Common myeloid progenitor, CD34-positive (primary cell): Measurements from ENCODE around the gene RALB.
"Not testable (repeated sequence)": the region's sequence is repeated elsewhere in the genome, so short reads cannot be mapped to it uniquely, and the experiment has no call there.

Source experiments
- CTCF ChIA-PET: fragments of 350-600 bp; sonication (Branson Sonifier 250); formaldehyde crosslinking; loops from one replicate; lab custom pipeline; 2021; ENCODE audit warnings: antibody characterized with exemption; lab: Charles Lee
- POLR2A ChIA-PET: fragments of 350-600 bp; sonication (Branson Sonifier 250); formaldehyde crosslinking; loops from one replicate; lab custom pipeline; 2021; ENCODE audit warnings: antibody characterized with exemption; lab: Charles Lee
- DNase-seq, 3 donors: peaks; one replicate each; pipeline versions ENCODE4 v3.0.0 to v3.0.0-alpha.2; 2013
- H3K27ac ChIP-seq, 2 experiments: 1 replicate in 1 of 2; 2 replicates in 1 of 2; pipeline ENCODE4 v1.7.0; 2013; ENCODE audit warnings: inconsistent platforms in 2 of 2, low read length in 2 of 2, mild to moderate bottlenecking in 2 of 2, low read depth in 1 of 2, moderate library complexity in 1 of 2; ENCODE audit not compliant: severe bottlenecking in 2 of 2, insufficient read depth in 1 of 2, poor library complexity in 1 of 2
- H3K27me3 ChIP-seq, 5 experiments: replicated peaks in 2 of 5; 1 replicate in 3 of 5; 2 replicates in 2 of 5; pipeline versions ENCODE4 v1.6.1 to v1.7.0; 2013; ENCODE audit warnings: low read length in 4 of 5, mild to moderate bottlenecking in 2 of 5, moderate library complexity in 2 of 5, inconsistent platforms in 1 of 5; ENCODE audit not compliant: insufficient read depth in 5 of 5, control insufficient read depth in 4 of 5
- H3K36me3 ChIP-seq, 4 experiments: 1 replicate in 2 of 4; 2 replicates in 2 of 4; pipeline versions ENCODE4 v1.6.1 to v1.7.0; 2013; ENCODE audit warnings: low read length in 3 of 4, control low read depth in 1 of 4, mild to moderate bottlenecking in 1 of 4; ENCODE audit not compliant: control insufficient read depth in 4 of 4, insufficient read depth in 4 of 4
- H3K4me1 ChIP-seq, 4 experiments: 1 replicate in 3 of 4; 2 replicates in 1 of 4; pipeline versions ENCODE4 v1.6.1 to v1.7.1; 2013; ENCODE audit warnings: low read length in 3 of 4, mild to moderate bottlenecking in 3 of 4, control low read depth in 1 of 4, inconsistent platforms in 1 of 4, moderate library complexity in 1 of 4; ENCODE audit not compliant: control insufficient read depth in 4 of 4, insufficient read depth in 4 of 4; ENCODE audit errors: control extremely low read depth in 1 of 4
- H3K4me3 ChIP-seq, 7 experiments: 1 replicate in 4 of 7; 2 replicates in 3 of 7; pipeline versions ENCODE4 v1.5.1 to v1.7.0; 2013; ENCODE audit warnings: mild to moderate bottlenecking in 7 of 7, low read length in 6 of 7, moderate library complexity in 6 of 7, inconsistent platforms in 2 of 7, low read depth in 2 of 7, control low read depth in 1 of 7; ENCODE audit not compliant: insufficient read depth in 4 of 7, control insufficient read depth in 1 of 7; ENCODE audit errors: extremely low read depth in 1 of 7
- H3K9me3 ChIP-seq, 5 experiments: 1 replicate in 4 of 5; 2 replicates in 1 of 5; pipeline versions ENCODE4 v1.6.1 to v1.7.1; 2013; ENCODE audit warnings: low read length in 4 of 5, mild to moderate bottlenecking in 2 of 5, inconsistent platforms in 1 of 5, low read depth in 1 of 5, moderate library complexity in 1 of 5; ENCODE audit not compliant: control insufficient read depth in 4 of 5, insufficient read depth in 2 of 5; ENCODE audit errors: control extremely low read depth in 1 of 5
- WGBS: methylation state at CpG from one replicate; pipeline ENCODE4 v1.1.5; 2013; ENCODE audit not compliant: insufficient coverage; 5-methylcytosine and 5-hydroxymethylcytosine counted together

The RALB gene

GRCh38 chr2:120305937-120306490 lies 53.4 kb downstream of the RALB start:
- no peak overlapping the region for H3K27ac ChIP-seq
- POLR2A ChIA-PET = no interaction called here

GRCh38 chr2:120307482-120307881 lies 54.8 kb downstream of the RALB start:
- DNase-seq = no peak
- H3K36me3 ChIP-seq = peaks cover 0 to 7% (median 0%) of the 10 kb centered on the region in 4 experiments
- peaks cover 4 to 9% (median 7%) of the 10 kb centered on the region in 4 experiments for H3K4me1 ChIP-seq
- H3K9me3 ChIP-seq = no peaks in the 10 kb centered on the region
- WGBS = 100% methylated on average over 4 of the region's 7 CpGs
- no peak overlapping the region for H3K27ac ChIP-seq
- no peaks in the 10 kb centered on the region for H3K27me3 ChIP-seq
- CTCF ChIA-PET = interaction anchor here (0.5 kb wide), 1 partner anchor 207 kb away, joined by 3 read pairs; no protein-coding TSS in a partner anchor
- H3K4me3 ChIP-seq = no peak overlapping the region
- POLR2A ChIA-PET = no interaction called here

More at GRCh38 chr2:120305937-120306490, 53.4 kb downstream of the RALB start:
- Histone ChIP-seq H3K9me3 (no peaks in the 10 kb centered on the region), H3K27me3 (no peaks in the 10 kb centered on the region), H3K4me3 (no peak overlapping the region), H3K36me3 (peaks cover 0 to 7% (median 3%) of the 10 kb centered on the region in 4 experiments), H3K4me1 (peaks cover 8 to 14% (median 10%) of the 10 kb centered on the region in 4 experiments)
- DNase-seq = no peak
- WGBS = 93% methylated on average over 5 of the region's 5 CpGs
- CTCF ChIA-PET = interaction anchor here (0.7 to 1.6 kb wide), 3 partner anchors 8 to 49 kb away, joined by 3 to 10 read pairs (median 3); no protein-coding TSS in a partner anchor

- Histone ChIP-seq H3K9me3 (no peaks in the 10 kb centered on the region), H3K4me3 (no peak overlapping the region), H3K4me1 (peaks cover 0 to 14% (median 10%) of the 10 kb centered on the region in 4 experiments), H3K36me3 (peaks cover 0 to 3% (median 0%) of the 10 kb centered on the region in 4 experiments), H3K27me3 (no peaks in the 10 kb centered on the region), H3K27ac (no peak overlapping the region)
- DNase-seq = no peak
- over 99% methylated on average over 15 of the region's 16 CpGs for WGBS
- ChIA-PET CTCF (interaction anchor here (1.1 kb wide), 1 partner anchor 601 kb away, joined by 3 read pairs; no protein-coding TSS in a partner anchor), POLR2A (interaction anchor here (0.7 kb wide), 1 partner anchor 554 kb away, joined by 3 read pairs; no protein-coding TSS in a partner anchor)
Observed at GRCh38 chr2:120308038-120308910, 55.6 kb downstream of the RALB start.

- CTCF ChIA-PET = interaction anchor here (1.2 to 1.4 kb wide), 2 partner anchors 79 to 83 kb away, joined by 3 to 4 read pairs; no protein-coding TSS in a partner anchor
- H3K4me1 ChIP-seq = peaks cover 0 to 32% (median 26%) of the 10 kb centered on the region in 4 experiments
- POLR2A ChIA-PET = interaction anchor here (1.4 kb wide), 1 partner anchor 45 kb away, joined by 3 read pairs; no protein-coding TSS in a partner anchor
Observed at GRCh38 chr2:120310136-120310535, 57.5 kb downstream of the RALB start.

GRCh38 chr2:120310841-120311240 lies 58.2 kb downstream of the RALB start:
- POLR2A ChIA-PET = interaction anchor here (1.4 kb wide), 1 partner anchor 45 kb away, joined by 3 read pairs; no protein-coding TSS in a partner anchor

More at GRCh38 chr2:120310136-120310535, 57.5 kb downstream of the RALB start:
- Histone ChIP-seq H3K27ac (no peak overlapping the region), H3K9me3 (no peaks in the 10 kb centered on the region), H3K36me3 (no peaks in the 10 kb centered on the region), H3K4me3 (no peak overlapping the region), H3K27me3 (no peaks in the 10 kb centered on the region)
- no CpG with 5 or more reads among the region's 6 CpGs for WGBS
- no peak for DNase-seq

GRCh38 chr2:120312076-120312475 lies 59.4 kb downstream of the RALB start:
- 83% methylated on average over 3 of the region's 6 CpGs for WGBS
- H3K4me3 ChIP-seq = no peak overlapping the region
- no peaks in the 10 kb centered on the region for H3K27me3 ChIP-seq
- no peak overlapping the region for H3K27ac ChIP-seq
- H3K9me3 ChIP-seq = no peaks in the 10 kb centered on the region
- H3K4me1 ChIP-seq = peaks cover 0 to 32% (median 22%) of the 10 kb centered on the region in 4 experiments
- DNase-seq = no peak
- no peaks in the 10 kb centered on the region for H3K36me3 ChIP-seq
- CTCF ChIA-PET = interaction anchor here (1.0 to 2.9 kb wide), 19 partner anchors 11 to 608 kb away, joined by 3 to 24 read pairs (median 5); no protein-coding TSS in a partner anchor
- POLR2A ChIA-PET = no interaction called here

More at GRCh38 chr2:120310841-120311240, 58.2 kb downstream of the RALB start:
- not testable (repeated sequence) for H3K27me3 ChIP-seq, H3K4me3 ChIP-seq, DNase-seq, H3K9me3 ChIP-seq, H3K36me3 ChIP-seq, H3K27ac ChIP-seq
- CTCF ChIA-PET = interaction anchor here (1.1 to 2.9 kb wide), 4 partner anchors 10 to 607 kb away, joined by 3 to 12 read pairs (median 4); no protein-coding TSS in a partner anchor
- peaks cover 0 to 37% (median 25%) of the 10 kb centered on the region in 4 experiments for H3K4me1 ChIP-seq
- 96% methylated on average over 8 of the region's 8 CpGs for WGBS
